ENCODE measurements around the gene SYCP3.

GRCh38 chr12:101680647-101681046 lies 58.6 kb downstream of the SYCP3 start:
- TF ChIP-seq CTCF (IDR thresholded peaks at IDR 0.05; ENCODE audit: insufficient read depth, low read depth, low read length) = no peak
- no peak for TF ChIP-seq EZH2 (IDR thresholded peaks at IDR 0.05; ENCODE audit: insufficient read depth, low read length)

Data from astrocyte (in vitro differentiated cells and primary cell).